Ishikawa (cell line): ENCODE data around the gene CKMT1A.
"Not testable (repeated sequence)": the region's sequence is repeated elsewhere in the genome, so short reads cannot be mapped to it uniquely, and the experiment has no call there.

Experiments used
- CEBPB ChIP-seq: IDR thresholded peaks from 2 replicates; pipeline ENCODE4 v1.6.1; 2012
- CREB1 ChIP-seq: IDR thresholded peaks from 2 replicates; pipeline ENCODE4 v1.6.1; 2012; ENCODE audit warnings: low read depth
- EGR1 ChIP-seq: IDR thresholded peaks from 2 replicates; pipeline ENCODE4 v1.6.1; 2012
- EP300 ChIP-seq: IDR thresholded peaks from 2 replicates; pipeline ENCODE4 v1.6.1; 2012; ENCODE audit warnings: borderline replicate concordance
- FOXM1 ChIP-seq: IDR thresholded peaks from 2 replicates; pipeline ENCODE4 v1.6.1; 2012; ENCODE audit warnings: low read depth, borderline replicate concordance
- MAX ChIP-seq: IDR thresholded peaks from 2 replicates; pipeline ENCODE4 v1.6.1; 2012
- NFIC ChIP-seq: IDR thresholded peaks from 2 replicates; pipeline ENCODE4 v1.6.1; 2012
- RAD21 ChIP-seq: IDR thresholded peaks from 2 replicates; pipeline ENCODE4 v1.6.1; 2012; ENCODE audit warnings: low read depth
- REST ChIP-seq: IDR thresholded peaks from 2 replicates; pipeline ENCODE4 v1.6.1; 2012; ENCODE audit warnings: low read depth, mild to moderate bottlenecking
- TAF1 ChIP-seq: IDR thresholded peaks from 2 replicates; pipeline ENCODE4 v1.6.1; 2012; ENCODE audit warnings: low read depth, mild to moderate bottlenecking
- TCF12 ChIP-seq: IDR thresholded peaks from 2 replicates; pipeline ENCODE4 v1.6.1; 2012; ENCODE audit warnings: low read depth
- TEAD4 ChIP-seq: IDR thresholded peaks from 2 replicates; pipeline ENCODE4 v1.6.1; 2012
- USF1 ChIP-seq: IDR thresholded peaks from 2 replicates; pipeline ENCODE4 v1.6.1; 2012
- YY1 ChIP-seq: IDR thresholded peaks from 2 replicates; pipeline ENCODE4 v1.6.1; 2012; ENCODE audit warnings: low read depth
- ZBTB7A ChIP-seq: IDR thresholded peaks from 2 replicates; pipeline ENCODE4 v1.6.1; 2012; ENCODE audit warnings: low read depth

The CKMT1A gene

DNA sequence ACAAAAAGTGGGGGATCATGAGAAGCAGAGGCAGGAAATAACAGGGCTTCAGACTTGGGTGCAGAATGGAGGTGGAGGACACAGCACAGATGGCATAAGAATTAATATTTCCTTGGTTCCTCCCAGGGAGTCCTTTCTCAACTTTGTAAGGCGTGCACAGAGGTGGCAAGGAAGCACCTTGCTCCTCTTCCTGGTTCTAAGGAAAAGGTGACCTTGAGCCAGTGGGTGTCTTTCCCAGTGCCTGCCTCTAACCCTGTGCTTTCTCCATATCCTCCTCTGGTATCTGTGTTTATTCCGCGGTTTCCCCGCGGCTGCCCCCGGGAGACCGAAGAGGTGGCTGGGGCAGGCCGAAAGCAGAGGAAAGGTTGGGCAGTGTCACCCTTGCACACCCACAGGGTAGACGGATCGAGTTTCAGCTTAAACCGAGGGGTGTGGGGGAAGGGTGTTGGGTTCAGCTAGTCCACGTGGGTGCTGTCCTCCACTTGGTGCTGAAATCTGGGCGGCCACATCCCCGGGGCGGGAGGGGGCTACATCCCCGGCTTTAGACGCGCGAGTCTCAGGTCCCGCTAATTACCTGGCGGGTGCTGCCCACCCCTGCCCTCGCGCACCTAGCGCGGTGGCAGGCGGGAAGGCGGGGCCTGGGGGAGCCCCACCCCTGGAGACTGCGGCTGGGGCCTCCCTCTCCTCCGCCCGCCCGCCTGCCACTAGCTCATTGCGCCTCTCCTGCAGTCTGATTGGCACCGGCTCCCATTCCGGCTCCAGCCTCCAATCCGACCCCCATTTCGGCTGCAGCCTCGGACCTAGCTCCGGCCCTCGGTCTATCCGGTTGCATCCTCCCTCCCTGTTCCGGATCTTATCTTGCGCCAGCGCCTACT is at the start of gene CKMT1A:
Gene CKMT1A, plus strand, starts transcription at position 712 of the 875 bp plus-strand sequence. CDS start 192 bp downstream, outside the sequence.
- not testable (repeated sequence) for TF ChIP-seq REST, ZBTB7A, TEAD4

DNA sequence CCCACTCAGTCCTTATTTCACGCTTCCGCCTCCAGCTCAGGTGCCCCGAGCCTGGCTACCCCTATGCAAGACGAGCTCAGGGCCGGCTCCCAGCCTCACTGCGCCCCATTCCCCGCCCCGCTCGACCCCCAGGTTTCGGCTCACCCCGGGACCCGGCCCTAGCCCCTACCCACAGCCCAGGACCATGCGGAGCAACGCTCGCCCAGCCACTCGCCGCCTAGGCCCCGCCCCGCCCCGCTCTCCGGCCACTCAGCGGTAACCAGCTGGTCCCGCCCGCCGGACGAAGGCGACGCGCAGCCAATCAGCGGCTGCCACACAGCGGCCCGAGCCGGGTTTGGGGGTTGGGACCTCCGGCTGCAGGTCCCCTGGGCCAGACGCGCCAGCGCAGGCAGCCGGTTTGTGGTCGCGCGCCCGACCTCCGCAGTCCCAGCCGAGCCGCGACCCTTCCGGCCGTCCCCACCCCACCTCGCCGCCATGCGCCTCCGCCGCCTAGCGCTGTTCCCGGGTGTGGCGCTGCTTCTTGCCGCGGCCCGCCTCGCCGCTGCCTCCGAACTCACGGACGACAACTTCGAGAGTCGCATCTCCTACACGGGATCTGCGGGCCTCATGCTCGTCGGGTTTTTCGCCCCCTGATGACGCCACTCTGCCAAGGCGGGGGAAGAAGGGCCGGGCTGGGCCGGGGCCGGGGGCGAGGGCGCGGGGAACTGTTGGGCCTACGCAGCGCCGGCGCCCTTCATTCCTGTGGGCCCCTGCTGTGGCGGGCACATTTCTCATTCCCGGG is 44.8 kb upstream of the CKMT1A start, which contains the start of gene CATSPER2:
Gene CATSPER2, minus strand, starts transcription at position 196 of the 781 bp plus-strand sequence. CDS start 783 bp downstream, outside the sequence.
- TF ChIP-seq TAF1 (no peak), FOXM1 (no peak), EP300 (no peak), REST (no peak), CREB1 (no peak), EGR1 (no peak), ZBTB7A (no peak), NFIC (no peak), TEAD4 (no peak), YY1 (no peak), TCF12 (no peak), USF1 (no peak), CEBPB (no peak), RAD21 (no peak), MAX (no peak)

DNA sequence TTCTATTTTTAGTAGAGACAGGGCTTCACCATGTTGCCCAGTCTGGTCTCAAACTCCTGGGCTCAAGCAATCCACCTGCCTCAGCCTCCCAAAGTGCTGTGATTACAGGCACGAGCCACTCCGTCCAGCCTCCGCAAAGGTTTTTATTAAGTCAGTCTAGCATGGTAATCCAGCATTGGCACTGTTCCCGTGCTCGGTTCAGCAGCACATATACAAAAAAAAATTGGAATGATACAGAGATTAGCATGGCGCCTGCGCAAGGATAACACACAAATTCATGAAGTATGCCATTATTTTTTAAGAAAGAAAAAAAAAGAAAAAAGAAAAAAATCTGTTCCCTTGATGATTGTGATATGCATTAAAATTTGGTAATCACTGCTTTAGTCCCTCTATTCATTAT is 8.5 kb downstream of the CKMT1A start:
- TF ChIP-seq ZBTB7A (no peak), MAX (no peak), RAD21 (no peak), USF1 (no peak), CEBPB (no peak), TEAD4 (no peak), YY1 (no peak), NFIC (no peak), CREB1 (no peak), REST (no peak), TCF12 (no peak), EP300 (no peak), TAF1 (no peak), FOXM1 (no peak), EGR1 (no peak)
